Right atrium auricular region (tissue), 2 donors: ENCODE data around the gene ZNF324. TPM values are rescaled to one million over a fixed set of nuclear protein-coding genes. Genes with fewer than 3 reads are reported as not detected.
"Not testable (repeated sequence)": the region's sequence is repeated elsewhere in the genome, so short reads cannot be mapped to it uniquely, and the experiment has no call there.

Source experiments
- DNase-seq: peaks from one replicate; pipeline ENCODE4 v3.0.0-alpha.2; 2019; ENCODE audit warnings: low spot score
- H3K27ac ChIP-seq, 2 donors: fragments of 200-600 bp; sonication (generic); 1 replicate in 1 of 2; 2 replicates in 1 of 2; pipeline ENCODE4 v1.5.1; 2016 to 2019
- H3K27me3 ChIP-seq, 2 donors: fragments of 200-600 bp; sonication (generic); one replicate each; pipeline versions ENCODE4 v1.5.1 to v1.6.0; 2017 to 2019
- H3K36me3 ChIP-seq: fragments of 200-600 bp; sonication (generic); one replicate; pipeline ENCODE4 v1.5.1; 2016
- H3K4me1 ChIP-seq, 2 donors: fragments of 200-600 bp; sonication (generic); one replicate each; pipeline versions ENCODE4 v1.5.1 to v1.6.0; 2017 to 2019
- H3K4me3 ChIP-seq, 2 donors: fragments of 200-600 bp; sonication (generic); 1 replicate in 1 of 2; 2 replicates in 1 of 2; pipeline ENCODE4 v1.5.1; 2017 to 2019; ENCODE audit warnings: mild to moderate bottlenecking in 1 of 2, moderate library complexity in 1 of 2
- H3K9me3 ChIP-seq, 2 donors: fragments of 200-600 bp; sonication (generic); one replicate each; pipeline ENCODE4 v1.5.1; 2019
- total RNA-seq, 2 donors: library from RNA; depleted of rRNA; stranded (reverse); fragments of >200 nt; gene quantifications; one replicate each; pipeline ENCODE4 v1.1.0, GENCODE V29; 2016
- TF ChIP-seq, protein P1 (sequence below), 2 donors: fragments of 200-600 bp; sonication (generic); IDR thresholded peaks; one replicate each; pipeline ENCODE4 v1.5.1; 2019; ENCODE audit warnings: antibody characterized with exemption in 2 of 2

Gene ZNF324
- total RNA-seq, 2 donors from 2014 or later, result 5.9 to 9.9 TPM

DNA sequence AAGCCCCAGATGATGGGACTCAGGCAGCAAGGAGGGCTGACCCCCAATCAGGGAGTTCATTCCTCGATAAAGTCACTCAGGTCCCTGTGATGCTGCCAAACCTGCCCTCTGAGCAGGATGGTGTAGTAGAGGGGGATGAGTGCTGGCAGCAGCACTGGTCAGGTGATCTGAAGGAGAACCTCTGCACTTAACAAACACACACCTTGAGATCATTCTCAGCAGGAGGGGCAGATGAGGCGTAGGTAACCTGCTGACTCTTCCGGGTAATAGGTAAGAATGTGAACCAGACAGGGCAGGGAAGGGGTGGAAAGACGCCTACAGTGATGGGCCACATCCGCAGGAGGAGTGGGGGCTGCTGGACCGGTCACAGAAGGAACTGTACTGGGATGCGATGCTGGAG, 12.4 kb downstream of the ZNF324 start:
- DNase-seq, result no peak
- Histone ChIP-seq H3K36me3 (no peaks in the 10 kb centered on the region), H3K27me3 (no peaks in the 10 kb centered on the region), H3K27ac (no peak overlapping the region), H3K9me3 (no peaks in the 10 kb centered on the region), H3K4me3 (no peak overlapping the region), H3K4me1 (peaks cover 0 to 25% of the 10 kb centered on the region in 2 donors)
- TF ChIP-seq, protein P1, sequence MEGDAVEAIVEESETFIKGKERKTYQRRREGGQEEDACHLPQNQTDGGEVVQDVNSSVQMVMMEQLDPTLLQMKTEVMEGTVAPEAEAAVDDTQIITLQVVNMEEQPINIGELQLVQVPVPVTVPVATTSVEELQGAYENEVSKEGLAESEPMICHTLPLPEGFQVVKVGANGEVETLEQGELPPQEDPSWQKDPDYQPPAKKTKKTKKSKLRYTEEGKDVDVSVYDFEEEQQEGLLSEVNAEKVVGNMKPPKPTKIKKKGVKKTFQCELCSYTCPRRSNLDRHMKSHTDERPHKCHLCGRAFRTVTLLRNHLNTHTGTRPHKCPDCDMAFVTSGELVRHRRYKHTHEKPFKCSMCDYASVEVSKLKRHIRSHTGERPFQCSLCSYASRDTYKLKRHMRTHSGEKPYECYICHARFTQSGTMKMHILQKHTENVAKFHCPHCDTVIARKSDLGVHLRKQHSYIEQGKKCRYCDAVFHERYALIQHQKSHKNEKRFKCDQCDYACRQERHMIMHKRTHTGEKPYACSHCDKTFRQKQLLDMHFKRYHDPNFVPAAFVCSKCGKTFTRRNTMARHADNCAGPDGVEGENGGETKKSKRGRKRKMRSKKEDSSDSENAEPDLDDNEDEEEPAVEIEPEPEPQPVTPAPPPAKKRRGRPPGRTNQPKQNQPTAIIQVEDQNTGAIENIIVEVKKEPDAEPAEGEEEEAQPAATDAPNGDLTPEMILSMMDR (IDR thresholded peaks at IDR 0.05), result no peak

DNA sequence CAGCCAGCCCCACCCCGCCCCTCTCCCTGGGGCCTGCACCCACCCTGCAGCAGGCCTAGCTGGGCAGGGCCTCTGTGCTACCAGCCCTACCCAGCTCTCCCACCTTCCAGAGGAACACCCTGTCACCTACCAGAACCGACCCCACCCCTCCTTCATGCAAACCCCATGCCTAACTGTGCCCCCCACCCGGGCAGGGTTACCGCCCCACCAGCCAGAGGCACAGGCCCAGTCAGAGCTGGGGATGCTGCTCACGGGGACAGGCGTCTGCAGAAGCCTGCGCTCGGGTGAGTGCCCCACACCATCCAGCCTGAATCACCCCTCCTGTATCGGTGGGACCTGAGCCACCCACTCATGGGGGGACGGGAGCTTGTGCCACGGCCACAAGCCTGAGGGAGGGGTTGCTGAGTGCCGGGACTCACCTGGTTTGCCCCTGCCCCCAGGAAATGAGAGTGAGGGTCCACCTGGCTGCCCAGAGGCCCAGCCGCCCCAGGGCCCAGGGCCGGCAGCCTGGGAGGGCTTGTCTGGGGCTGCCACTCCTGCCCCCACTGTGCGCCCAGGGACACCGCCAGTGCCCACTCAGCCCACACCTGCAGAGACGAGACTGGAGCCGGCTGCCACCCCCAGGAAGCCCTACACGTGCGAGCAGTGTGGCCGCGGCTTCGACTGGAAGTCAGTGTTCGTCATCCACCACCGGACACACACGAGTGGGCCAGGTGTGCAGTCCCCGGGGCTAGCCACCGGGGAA, 13.0 kb downstream of the ZNF324 start:
- no peak for DNase-seq
- no peaks in the 10 kb centered on the region for H3K9me3 ChIP-seq
- H3K4me1 ChIP-seq, result peaks cover 0 to 19% of the 10 kb centered on the region in 2 donors
- H3K27me3 ChIP-seq, result no peaks in the 10 kb centered on the region
- TF ChIP-seq, protein P1 (IDR thresholded peaks at IDR 0.05), result no peak
- no peaks in the 10 kb centered on the region for H3K36me3 ChIP-seq
- H3K4me3 ChIP-seq, result no peak overlapping the region
- H3K27ac ChIP-seq, result no peak overlapping the region

DNA sequence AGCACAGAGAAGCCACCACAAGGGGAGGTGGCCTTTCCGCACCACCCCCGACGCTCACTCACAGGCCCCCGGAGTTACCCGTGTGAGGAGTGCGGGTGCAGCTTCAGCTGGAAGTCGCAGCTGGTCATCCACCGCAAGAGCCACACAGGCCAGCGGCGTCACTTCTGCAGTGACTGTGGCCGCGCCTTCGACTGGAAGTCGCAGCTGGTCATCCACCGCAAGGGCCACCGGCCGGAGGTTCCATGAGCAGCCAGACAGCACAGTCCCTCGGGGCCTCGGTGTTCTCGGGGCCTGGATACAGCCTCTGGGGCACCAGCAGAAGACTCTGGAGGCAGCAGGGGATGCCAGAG, 13.6 kb downstream of the ZNF324 start:
- no peak overlapping the region for H3K27ac ChIP-seq
- H3K27me3 ChIP-seq, result no peaks in the 10 kb centered on the region
- peaks cover 0 to 14% of the 10 kb centered on the region in 2 donors for H3K4me1 ChIP-seq
- TF ChIP-seq, protein P1 (IDR thresholded peaks at IDR 0.05), result no peak
- no peaks in the 10 kb centered on the region for H3K9me3 ChIP-seq
- no peak for DNase-seq
- no peak overlapping the region for H3K4me3 ChIP-seq
- no peaks in the 10 kb centered on the region for H3K36me3 ChIP-seq

DNA sequence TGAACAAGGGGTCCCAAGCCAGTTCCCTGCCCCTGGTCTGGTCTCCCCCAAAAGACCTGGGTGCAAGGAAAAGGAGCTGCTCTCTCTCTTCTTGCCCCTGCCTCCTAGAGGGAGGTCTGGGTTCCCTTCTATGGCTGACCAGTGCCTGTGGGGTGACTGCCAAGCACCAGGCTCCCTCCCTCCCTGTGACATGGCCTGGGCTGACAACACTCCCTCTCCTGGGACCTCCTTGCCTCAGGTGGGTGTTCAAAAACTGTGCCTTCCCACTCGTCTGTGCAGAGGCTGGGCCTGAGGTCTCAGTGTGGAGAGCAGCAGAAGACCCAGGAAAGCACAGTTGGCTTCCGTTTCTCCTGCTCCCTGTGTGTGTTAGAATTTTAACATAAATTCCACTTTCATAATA, 14.0 kb downstream of the ZNF324 start:
- no peaks in the 10 kb centered on the region for H3K27me3 ChIP-seq
- TF ChIP-seq, protein P1 (IDR thresholded peaks at IDR 0.05), result no peak
- no peak for DNase-seq
- no peaks in the 10 kb centered on the region for H3K36me3 ChIP-seq
- H3K27ac ChIP-seq, result no peak overlapping the region
- H3K9me3 ChIP-seq, result no peaks in the 10 kb centered on the region
- peaks cover 0 to 14% of the 10 kb centered on the region in 2 donors for H3K4me1 ChIP-seq
- H3K4me3 ChIP-seq, result no peak overlapping the region

DNA sequence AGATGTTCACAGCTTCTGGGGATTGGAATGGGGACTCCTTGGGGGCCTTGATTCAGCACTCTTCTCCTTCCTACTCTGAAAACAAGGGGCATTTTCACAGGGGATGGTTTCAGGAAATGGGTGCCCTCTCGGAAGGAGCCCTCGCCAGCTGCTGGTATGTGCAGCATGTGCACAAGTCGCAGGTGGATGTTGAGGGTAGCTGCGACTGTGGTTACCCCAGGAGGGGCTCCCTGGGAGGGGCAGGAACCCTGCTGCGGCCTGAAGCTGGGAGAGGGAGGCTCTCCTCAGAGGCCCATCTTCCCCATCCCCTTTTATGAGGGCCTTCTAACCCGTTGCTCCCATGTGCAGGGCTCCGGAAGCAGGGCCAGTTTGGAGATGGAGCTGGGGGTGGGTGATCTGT, 15.5 kb downstream of the ZNF324 start:
- TF ChIP-seq, protein P1 (IDR thresholded peaks at IDR 0.05), result no peak
- H3K27ac ChIP-seq, result no peak overlapping the region
- H3K4me1 ChIP-seq, result peaks cover 0 to 2% of the 10 kb centered on the region in 2 donors
- H3K36me3 ChIP-seq, result no peaks in the 10 kb centered on the region
- H3K27me3 ChIP-seq, result no peaks in the 10 kb centered on the region
- no peak overlapping the region for H3K4me3 ChIP-seq
- DNase-seq, result no peak
- H3K9me3 ChIP-seq, result no peaks in the 10 kb centered on the region

DNA sequence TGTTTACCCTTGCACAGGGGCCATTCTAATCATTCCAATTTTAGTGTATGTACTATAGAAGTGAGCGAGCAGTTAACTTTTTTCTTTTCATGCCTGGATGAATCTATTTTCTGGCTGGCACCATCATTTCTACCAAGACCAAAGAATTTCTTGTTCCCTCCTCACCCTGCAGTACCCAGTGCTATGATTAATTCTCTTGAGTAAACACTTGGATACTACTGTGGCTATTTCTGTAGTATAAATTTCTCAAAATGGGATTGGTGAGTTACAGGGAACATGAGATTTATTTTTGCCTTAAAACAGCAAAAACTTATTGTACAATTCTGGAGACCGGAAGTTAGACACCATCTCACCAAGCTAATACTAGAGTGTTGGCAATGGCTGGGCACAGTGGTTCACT, 16.9 kb downstream of the ZNF324 start:
- no peaks in the 10 kb centered on the region for H3K4me1 ChIP-seq
- no peak for DNase-seq
- no peaks in the 10 kb centered on the region for H3K9me3 ChIP-seq
- no peak overlapping the region for H3K4me3 ChIP-seq
- H3K27ac ChIP-seq, result no peak overlapping the region
- no peaks in the 10 kb centered on the region for H3K36me3 ChIP-seq
- H3K27me3 ChIP-seq, result no peaks in the 10 kb centered on the region
- TF ChIP-seq, protein P1 (IDR thresholded peaks at IDR 0.05), result no peak

DNA sequence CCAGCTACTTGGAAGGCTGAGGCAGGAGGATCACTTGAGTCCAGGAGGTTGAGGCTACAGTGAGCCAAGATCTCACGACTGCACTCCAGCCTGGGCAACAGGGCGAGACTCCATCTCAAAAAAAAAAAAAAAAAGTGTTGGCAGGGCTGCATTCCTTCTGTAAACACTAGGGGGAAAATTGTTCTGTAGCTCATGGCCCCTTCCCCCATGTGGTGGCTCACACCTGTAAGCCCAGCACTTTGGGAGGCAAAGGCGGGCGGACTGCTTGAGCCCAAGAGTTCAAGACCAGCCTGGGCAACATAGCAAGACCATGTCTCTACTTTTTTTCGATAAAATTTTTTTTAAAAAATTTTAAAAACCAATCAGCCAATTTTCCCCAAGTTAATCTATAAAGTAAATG, 17.5 kb downstream of the ZNF324 start:
- H3K4me1 ChIP-seq, H3K27ac ChIP-seq, H3K36me3 ChIP-seq, H3K4me3 ChIP-seq, H3K9me3 ChIP-seq, DNase-seq, H3K27me3 ChIP-seq: not testable (repeated sequence)
